Activated CD8-positive, alpha-beta T cell treated with anti-CD3 and anti-CD28 coated beads for 36 hours (primary cell): ENCODE data around the gene HYAL2. TPM values are rescaled to one million over a fixed set of nuclear protein-coding genes. Genes with fewer than 3 reads are reported as not detected.

ENCODE experiments used
- ATAC-seq: fragments of 200-7000 bp; cut with Tn5 transposase; one replicate; pipeline ENCODE4 v1.10.0; 2021; ENCODE audit warnings: mild to moderate bottlenecking, moderate library complexity
- CTCF ChIA-PET: fragments of 350-600 bp; sonication (Branson Sonifier 250); formaldehyde crosslinking; loops from one replicate; lab custom pipeline; 2021; ENCODE audit warnings: antibody characterized with exemption; lab: Charles Lee
- POLR2A ChIA-PET: fragments of 350-600 bp; sonication (Branson Sonifier 250); formaldehyde crosslinking; loops from one replicate; lab custom pipeline; 2021; ENCODE audit warnings: antibody characterized with exemption; lab: Charles Lee
- DNase-seq: peaks from one replicate; pipeline ENCODE4 v3.0.0-alpha.2; 2020
- H3K27ac Mint-ChIP-seq: one replicate; pipeline ENCODE4 v1.8.0; 2021; ENCODE audit warnings: mild to moderate bottlenecking, mixed read lengths
- H3K27me3 Mint-ChIP-seq: one replicate; pipeline ENCODE4 v1.8.0; 2021; ENCODE audit warnings: mixed read lengths
- H3K36me3 Mint-ChIP-seq: one replicate; pipeline ENCODE4 v1.8.0; 2021; ENCODE audit warnings: low read depth, mixed read lengths
- H3K4me1 Mint-ChIP-seq: one replicate; pipeline ENCODE4 v1.8.0; 2021; ENCODE audit warnings: low read depth, mixed read lengths
- H3K4me3 Mint-ChIP-seq: one replicate; pipeline ENCODE4 v1.8.0; 2021; ENCODE audit warnings: mild to moderate bottlenecking, moderate library complexity, mixed read lengths
- H3K9me3 Mint-ChIP-seq: one replicate; pipeline ENCODE4 v1.8.0; 2021; ENCODE audit warnings: mixed read lengths
- intact Hi-C: fragments of 100-400 bp; cut with micrococcal nuclease; formaldehyde crosslinking; loops from one replicate; pipeline ENCODE4 v1.10.0; 2022
- total RNA-seq, 2 experiments: library from RNA; stranded (reverse); gene quantifications; one replicate each; pipeline ENCODE4 v1.2.3, GENCODE V29; 2021
- TF ChIP-seq, protein P1 (sequence below): fragments of 200-600 bp; IDR thresholded peaks from one replicate; pipeline ENCODE4 v1.8.0; 2022; ENCODE audit warnings: antibody characterized with exemption, mild to moderate bottlenecking

Gene HYAL2
- total RNA-seq, 2 experiments from 2014 or later = 3.9 to 4.1 TPM

DNA sequence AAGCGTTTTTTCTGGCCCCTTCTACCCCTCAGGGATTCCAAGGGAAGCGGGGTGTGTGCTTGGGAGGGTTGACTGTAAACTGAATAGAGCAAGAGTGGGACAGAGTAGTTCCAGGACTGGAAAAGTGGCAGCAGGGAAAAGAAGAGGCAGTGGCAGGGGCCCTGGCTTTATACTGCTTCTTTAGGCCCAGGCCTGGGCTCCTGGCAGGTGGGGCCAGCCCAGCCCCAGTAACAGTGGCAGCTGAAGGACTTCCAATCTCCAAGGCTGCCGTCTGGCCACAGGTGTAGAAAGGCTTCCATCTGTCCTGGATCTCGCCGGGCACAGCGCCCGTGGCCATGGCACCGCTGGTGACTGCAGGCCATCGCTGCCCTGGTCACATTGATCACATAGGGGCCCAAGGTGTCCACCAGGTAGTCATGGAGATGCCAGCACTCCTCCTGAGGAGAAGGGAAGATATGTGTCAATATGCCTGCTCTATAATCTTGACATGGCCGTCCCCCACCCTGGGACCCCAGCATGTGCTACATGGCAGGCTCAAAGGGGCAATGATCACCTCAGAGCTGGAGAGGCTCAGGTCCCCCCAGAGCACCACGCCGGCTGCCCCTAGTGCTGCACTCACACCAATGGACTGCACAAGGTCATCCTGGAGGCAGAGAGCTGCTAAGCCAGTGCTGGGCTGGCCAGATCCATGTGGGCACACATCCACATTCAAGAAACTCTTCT is 29.3 kb downstream of the HYAL2 start:
- Mint-ChIP-seq H3K4me3 (peak overlapping the region; percentile 95), H3K4me1 (peaks cover 18% of the 10 kb centered on the region), H3K9me3 (no peaks in the 10 kb centered on the region), H3K36me3 (peaks cover 29% of the 10 kb centered on the region), H3K27me3 (no peaks in the 10 kb centered on the region), H3K27ac (peak overlapping the region; percentile 93)
- intact Hi-C loops = no loop called here
- no peak for DNase-seq
- TF ChIP-seq, protein P1, sequence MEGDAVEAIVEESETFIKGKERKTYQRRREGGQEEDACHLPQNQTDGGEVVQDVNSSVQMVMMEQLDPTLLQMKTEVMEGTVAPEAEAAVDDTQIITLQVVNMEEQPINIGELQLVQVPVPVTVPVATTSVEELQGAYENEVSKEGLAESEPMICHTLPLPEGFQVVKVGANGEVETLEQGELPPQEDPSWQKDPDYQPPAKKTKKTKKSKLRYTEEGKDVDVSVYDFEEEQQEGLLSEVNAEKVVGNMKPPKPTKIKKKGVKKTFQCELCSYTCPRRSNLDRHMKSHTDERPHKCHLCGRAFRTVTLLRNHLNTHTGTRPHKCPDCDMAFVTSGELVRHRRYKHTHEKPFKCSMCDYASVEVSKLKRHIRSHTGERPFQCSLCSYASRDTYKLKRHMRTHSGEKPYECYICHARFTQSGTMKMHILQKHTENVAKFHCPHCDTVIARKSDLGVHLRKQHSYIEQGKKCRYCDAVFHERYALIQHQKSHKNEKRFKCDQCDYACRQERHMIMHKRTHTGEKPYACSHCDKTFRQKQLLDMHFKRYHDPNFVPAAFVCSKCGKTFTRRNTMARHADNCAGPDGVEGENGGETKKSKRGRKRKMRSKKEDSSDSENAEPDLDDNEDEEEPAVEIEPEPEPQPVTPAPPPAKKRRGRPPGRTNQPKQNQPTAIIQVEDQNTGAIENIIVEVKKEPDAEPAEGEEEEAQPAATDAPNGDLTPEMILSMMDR = no peak
- CTCF ChIA-PET = interaction anchor here (1.0 to 2.1 kb wide), 5 partner anchors 47 to 68 kb away, joined by 3 to 8 read pairs (median 4); partner anchors contain the start of gene GNAI2
- POLR2A ChIA-PET = interaction anchor here (0.9 to 8.2 kb wide), 9 partner anchors 9 to 70 kb away, joined by 3 to 98 read pairs (median 4); partner anchors contain the start of genes LSMEM2 and TUSC2
- no peak for ATAC-seq

DNA sequence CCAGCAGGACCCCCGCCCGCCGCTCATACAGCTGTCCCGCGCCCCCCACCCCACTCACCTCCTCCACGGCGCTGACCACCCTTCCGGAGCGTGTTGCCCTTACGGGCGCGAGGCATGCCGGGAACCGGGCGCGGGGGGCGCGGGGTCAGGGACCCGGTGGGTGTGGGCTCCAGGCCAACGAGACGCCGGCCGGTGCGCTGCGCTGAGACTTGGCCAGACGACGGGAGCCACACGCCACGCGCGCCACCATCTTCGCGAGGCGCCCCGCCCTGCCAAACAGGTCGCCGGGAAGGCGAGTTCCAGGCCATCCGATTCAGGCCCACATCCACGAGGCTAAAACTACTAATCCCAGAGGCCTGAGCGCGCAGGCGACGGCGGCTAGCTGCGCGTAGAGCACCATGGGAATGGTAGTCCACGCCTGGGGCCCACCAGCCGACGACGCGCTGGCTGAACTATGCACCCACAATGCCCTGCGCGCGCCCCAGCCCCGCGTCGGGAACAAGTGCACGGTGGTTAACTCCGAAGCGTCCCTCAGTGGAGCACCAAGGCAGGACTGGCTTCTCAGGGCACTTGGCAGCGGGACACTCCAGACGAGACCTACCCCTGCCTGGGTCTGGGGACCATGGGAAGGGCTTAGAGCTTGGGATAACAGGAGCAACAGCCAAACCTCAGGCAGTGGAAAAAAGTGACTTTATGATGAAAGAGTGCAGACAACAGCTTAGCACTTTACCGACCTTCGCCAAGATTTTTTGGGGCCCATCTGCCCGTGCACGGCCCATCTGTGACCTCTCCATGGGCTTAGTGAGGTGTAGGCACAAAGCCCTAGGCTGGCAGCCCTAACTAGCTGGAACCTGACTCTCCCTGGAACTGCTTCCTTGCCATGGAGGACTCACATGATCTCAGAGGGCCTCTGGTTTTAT is 30.1 kb downstream of the HYAL2 start, which contains the start of gene IFRD2:
Gene IFRD2, minus strand, starts transcription at position 271 of the 920 bp plus-strand sequence. Its CDS starts 155 bp downstream, at position 116.
- TF ChIP-seq, protein P1 = no peak
- Mint-ChIP-seq H3K9me3 (no peaks in the 10 kb centered on the region), H3K4me1 (peaks cover 14% of the 10 kb centered on the region), H3K36me3 (peaks cover 32% of the 10 kb centered on the region), H3K27ac (peak within 1 kb of the TSS; percentile 93), H3K27me3 (no peaks in the 10 kb centered on the region), H3K4me3 (peak within 1 kb of the TSS; percentile 95)
- ChIA-PET POLR2A (interaction anchor here (0.7 to 8.2 kb wide), 14 partner anchors 8 to 97 kb away, joined by 3 to 98 read pairs (median 4); partner anchors contain the start of gene LSMEM2), CTCF (interaction anchor here (1.0 to 2.1 kb wide), 11 partner anchors 14 to 67 kb away, joined by 3 to 8 read pairs (median 4); partner anchors contain the start of gene GNAI2)
- intact Hi-C loops = no loop called here
- DNase-seq (peak; percentile 98), ATAC-seq (peak; percentile 98)

DNA sequence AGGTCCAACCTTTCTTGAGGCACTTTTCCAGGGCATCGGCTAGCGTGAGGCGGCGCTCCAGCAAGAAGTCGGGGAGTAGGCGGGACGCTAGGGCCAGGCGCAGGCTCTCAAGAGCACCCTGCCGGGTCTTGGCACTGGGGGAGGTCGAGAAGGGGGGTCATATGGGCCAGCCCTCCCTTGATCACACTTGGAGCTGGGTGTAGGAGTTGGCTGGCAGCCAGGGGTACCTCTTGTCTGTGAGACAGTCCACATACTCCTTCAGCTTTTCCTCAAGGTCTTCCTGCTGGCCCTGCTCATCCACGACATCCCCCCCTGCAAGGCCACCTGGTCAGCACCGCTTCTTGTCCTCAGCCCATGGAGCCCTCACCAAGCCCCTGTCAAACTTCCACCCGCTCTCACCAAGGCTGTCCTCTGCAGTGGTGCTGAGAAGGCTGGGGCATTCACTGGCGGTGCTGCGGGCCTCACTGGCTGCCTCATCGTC is 32.3 kb downstream of the HYAL2 start:
- ChIA-PET CTCF (interaction anchor here (1.2 to 3.6 kb wide), 3 partner anchors 8 to 15 kb away, joined by 3 to 13 read pairs (median 8); partner anchors contain the start of genes HYAL3 and NAA80), POLR2A (interaction anchor here (0.8 to 8.2 kb wide), 4 partner anchors 8 to 52 kb away, joined by 3 to 98 read pairs (median 4); partner anchors contain the start of genes HYAL3, LSMEM2 and NAA80)
- no peak for ATAC-seq
- DNase-seq = no peak
- Mint-ChIP-seq H3K36me3 (peaks cover 37% of the 10 kb centered on the region), H3K4me1 (peaks cover 14% of the 10 kb centered on the region), H3K27ac (no peak overlapping the region), H3K4me3 (peak overlapping the region; percentile 95), H3K9me3 (no peaks in the 10 kb centered on the region), H3K27me3 (no peaks in the 10 kb centered on the region)
- intact Hi-C loops = no loop called here
- TF ChIP-seq, protein P1 = no peak

DNA sequence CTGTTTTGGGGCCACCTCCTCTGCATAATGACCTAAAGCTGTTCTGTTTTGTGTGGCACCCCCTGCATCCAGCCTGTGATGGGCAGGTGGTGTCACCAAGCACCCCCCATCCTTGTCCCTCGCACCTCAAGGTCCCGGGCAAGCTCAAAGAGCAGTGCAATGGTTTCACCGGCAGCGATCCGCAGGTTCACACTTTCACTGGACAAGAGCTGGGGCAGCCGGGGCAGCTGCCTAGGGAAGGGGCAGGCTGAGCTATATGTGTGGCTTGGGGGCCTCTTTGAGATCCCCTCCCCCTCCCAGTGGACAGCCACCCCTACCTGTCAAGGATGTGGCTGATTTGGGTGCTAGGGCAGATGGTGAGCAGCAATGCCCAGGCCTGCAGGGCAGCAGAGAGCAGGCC is 33.4 kb downstream of the HYAL2 start:
- POLR2A ChIA-PET = interaction anchor here (1.0 to 8.2 kb wide), 5 partner anchors 9 to 51 kb away, joined by 3 to 98 read pairs (median 6); partner anchors contain the start of genes HYAL3, LSMEM2 and NAA80
- TF ChIP-seq, protein P1 = no peak
- CTCF ChIA-PET = interaction anchor here (1.1 to 3.6 kb wide), 5 partner anchors 9 to 62 kb away, joined by 3 to 13 read pairs (median 7); partner anchors contain the start of genes HYAL3 and NAA80
- no peaks in the 10 kb centered on the region for H3K27me3 Mint-ChIP-seq
- H3K36me3 Mint-ChIP-seq = peaks cover 37% of the 10 kb centered on the region
- H3K9me3 Mint-ChIP-seq = no peaks in the 10 kb centered on the region
- H3K27ac Mint-ChIP-seq = no peak overlapping the region
- intact Hi-C loops = no loop called here
- DNase-seq (no peak), ATAC-seq (no peak)
- H3K4me1 Mint-ChIP-seq = peaks cover 14% of the 10 kb centered on the region
- peak overlapping the region; percentile 27 for H3K4me3 Mint-ChIP-seq
